Epidermal melanocyte (primary cell): ENCODE data around the gene MXD3.
"Not testable (repeated sequence)": the region's sequence is repeated elsewhere in the genome, so short reads cannot be mapped to it uniquely, and the experiment has no call there.

ENCODE experiments used
- DNase-seq: peaks from one replicate; pipeline ENCODE4 v3.0.0; 2011; ENCODE audit warnings: low spot score; ENCODE audit not compliant: insufficient read length

The MXD3 gene

DNA sequence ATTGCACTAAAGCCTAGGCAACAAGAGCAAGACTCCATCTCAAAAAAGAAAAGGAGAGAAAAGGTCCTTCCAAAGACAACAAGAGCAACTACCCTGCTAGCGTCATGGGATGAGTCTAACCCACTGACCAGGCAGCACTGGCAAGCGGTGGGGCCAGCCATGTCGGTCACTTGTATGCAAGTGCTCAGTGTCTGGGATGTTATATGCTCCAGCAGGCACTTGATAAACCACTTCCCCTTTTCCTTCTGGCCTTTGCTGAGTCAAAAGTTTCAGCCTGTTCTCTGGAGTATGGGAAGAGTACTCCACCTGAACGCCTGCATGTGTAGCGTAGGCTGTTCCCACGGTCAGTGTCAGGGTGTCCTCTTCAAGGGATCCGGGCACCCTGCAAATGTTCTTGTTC, 9.2 kb upstream of the MXD3 start:
- no peak for DNase-seq

DNA sequence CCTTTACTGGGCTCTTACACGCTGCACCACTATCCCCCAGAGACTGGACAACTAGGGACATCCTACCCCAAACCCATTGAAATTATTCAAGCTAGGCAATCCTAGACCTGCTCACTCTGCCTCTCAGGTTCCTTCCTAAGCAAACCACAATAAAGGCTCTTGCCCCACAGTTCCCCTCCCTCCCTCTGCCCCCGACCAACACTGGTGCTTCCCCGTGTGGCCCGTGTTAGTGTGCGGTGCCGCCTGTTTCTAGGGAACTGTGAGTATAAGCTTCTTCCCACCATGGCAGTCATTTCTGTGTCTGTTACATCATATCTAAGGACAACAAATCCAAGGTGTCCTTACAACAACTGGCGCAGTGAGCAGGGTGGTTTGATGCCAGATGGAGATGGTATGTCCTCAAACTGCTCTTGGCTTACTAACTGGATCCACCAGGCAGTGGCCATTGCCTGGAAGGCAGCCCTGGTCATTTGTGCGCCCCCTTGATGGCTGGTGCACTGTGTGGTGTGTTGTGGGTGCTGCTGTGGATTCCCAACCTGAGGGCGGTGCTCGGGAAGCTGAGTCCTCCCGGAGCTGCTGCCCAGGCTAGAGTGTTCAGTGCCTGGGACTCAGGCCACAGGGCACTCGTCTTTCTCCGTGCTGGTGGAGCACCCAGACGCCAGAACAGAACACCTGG, 8.4 kb upstream of the MXD3 start:
- no peak for DNase-seq

DNA sequence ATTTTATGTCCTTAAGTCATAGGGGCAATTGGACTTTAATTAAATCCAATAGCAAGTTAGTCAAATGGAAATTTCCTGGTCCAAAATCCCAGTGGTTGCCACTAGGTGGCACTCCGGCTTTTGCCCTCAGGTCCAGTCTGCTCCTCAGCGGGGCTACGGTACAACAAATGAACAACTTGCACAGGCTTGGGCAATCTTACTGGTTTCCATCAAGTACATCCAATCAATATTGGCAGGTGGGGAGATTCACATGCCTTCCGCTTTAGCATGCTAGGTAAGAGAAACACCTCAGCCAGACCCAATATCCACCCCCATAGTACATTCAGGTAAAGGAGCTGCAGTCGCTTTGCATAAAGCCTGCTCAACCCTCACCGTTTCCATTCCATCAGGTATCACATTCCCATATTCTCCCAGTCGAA, 6.3 kb upstream of the MXD3 start:
- DNase-seq, result peak; percentile 77

DNA sequence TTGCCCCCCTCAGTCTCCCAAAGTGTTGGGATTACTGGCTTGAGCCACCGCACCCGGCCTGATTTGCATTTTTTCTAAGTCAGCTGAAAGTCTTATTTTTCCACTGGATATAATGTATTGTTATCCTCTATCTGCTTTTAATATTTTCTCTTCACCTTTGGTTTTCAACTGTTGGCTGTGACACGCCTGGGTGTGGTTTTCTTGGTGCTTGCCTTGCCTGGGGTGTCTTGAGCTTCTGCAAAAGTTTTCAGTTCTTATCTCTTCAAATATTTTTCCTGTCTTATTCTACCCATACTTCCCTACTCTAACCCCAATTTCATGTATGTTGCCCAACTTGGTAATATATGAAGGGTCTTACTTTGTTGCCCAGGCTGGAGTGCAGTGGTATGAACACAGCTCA, 4.3 kb upstream of the MXD3 start:
- DNase-seq, result no peak

DNA sequence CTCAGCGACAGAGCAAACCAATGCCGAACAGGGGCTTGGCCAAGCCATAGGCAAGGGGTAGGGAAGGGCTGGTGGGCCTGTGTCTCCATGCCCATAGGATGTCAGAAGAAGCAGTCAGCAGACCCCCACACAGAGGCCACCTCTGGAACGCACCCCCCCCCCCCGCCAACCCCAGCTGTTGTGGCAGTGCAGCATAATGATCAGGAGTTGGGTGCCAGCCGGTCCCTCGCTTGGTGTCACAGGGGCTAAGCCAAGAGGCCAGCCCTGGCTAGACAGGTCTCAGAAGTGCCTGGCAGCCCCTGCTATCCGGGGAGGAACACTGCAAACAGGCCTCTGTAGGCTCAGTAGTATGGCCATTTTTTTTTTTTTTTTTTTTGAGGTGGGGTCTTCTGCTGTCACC, 3.7 kb upstream of the MXD3 start:
- DNase-seq, result no peak

DNA sequence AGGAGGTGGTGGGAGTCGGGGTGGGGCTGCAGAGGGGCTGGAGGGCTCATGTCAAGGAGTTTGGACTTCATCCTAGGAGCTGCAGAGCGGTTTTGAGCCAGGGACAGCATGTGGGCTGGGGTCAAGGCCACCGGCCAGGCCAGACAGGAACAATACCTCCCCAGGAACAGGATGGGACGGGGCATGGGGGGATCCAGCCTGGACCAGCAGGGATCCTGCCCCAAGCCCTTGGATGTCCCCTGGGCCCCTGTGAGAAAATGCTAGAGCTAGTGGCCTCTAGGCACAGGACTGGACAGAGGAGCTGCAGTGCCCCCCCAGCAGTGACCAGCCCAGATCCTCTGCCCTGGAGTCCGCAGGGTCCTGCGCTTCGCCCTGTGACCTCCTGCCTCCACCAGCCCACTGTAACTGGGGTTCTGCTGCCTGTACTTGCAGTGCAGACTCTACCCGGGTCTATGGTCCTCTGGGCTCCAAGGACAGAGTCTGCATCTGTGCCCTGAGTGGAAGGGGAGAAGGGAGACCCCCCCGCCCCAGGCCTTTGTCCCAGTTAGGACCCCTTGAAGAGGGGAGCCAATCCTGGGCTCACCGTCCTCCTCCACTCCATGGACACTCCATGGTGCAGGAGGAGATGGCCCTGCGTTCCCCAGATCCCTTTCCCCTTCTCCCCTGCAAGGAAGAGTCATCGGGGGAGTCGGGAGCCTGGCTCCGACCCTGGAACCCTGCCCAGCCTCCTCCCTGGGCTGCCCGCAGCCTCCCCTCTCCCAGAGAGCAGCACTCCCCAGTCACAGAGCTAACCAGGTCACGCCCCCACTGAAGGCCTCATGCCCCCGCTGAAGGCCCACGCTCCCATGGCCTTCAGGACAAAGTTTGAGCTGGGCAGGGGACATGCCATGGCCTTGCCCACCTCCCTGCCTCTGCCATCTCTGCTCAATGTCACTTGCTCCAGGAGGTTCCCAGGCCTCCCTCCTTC, 3.0 kb upstream of the MXD3 start:
- no peak for DNase-seq

DNA sequence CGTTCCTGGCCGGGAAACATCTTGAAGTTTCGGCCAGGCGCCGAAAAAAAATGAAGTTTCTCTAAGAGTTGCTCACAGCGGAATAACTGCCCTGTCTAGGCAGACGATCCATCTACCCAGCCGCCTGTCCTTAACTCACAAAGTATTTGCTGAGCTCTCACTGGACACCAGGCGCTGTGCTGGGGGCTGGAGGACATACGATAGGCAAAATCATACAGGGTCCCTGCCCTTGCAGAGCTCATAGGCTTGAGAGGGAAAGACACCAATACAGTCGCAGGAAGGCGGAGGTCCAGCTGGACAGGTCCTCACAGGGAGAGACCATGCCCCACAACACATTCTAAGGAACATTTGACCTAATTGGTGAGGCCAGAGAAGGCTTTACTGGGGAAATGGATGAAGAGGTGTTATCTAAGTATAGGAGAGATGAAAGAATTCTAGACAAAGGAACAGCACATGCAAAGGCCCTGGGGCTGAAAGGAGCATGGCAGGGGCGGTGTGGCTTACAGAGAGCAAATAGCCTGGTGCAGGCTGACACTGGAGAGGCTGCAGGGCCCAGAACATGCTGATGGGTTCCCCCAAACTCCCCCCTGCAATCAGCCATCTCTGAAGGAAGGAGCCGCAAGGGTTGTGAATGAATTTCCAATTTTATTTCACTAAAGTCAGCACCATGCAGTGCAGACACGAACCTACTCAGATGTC, 2.0 kb upstream of the MXD3 start:
- no peak for DNase-seq

DNA sequence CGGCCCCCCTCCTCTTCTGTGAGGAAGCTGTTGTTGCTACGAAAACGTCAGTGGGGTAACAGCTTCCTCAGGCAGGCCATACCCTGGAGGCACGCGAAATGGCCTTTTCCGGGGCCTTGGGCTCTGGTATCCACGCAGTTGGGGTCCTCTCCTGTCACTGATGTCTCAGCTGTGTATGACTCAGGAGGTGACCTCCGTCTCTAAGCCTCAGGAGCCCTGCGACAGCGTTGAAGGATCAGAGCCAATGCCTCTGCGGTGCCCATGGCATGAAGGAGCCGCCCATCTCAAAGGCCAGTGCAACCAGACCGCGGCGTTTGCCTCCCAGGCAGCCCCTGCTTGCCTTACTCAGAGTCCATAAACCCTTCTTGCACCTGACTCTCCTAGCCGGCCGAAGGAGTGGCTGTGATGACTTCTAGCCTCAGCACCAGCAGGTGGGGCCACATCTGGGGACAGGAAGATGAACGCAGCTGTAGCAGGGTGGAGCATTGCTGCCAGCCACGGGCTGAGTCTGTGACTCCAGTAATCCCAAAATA, 1.0 kb upstream of the MXD3 start:
- no peak for DNase-seq

DNA sequence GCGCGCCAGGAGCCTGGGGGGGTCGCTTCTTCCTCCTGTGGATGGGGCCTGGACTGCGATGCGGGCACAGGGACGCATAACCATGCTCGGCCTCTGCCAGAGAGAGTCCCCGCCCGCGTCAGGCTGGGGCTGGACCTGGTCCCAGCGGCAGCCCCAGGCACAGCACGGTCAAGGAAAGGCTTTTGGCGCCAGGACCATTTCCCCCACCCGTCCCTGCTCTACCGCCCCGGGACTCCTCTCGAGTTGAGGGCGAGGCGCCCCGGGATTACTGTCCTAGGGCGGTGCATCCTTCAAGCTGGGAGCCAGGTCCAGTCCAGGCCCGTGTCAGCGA, 341 bp downstream of the MXD3 start:
- DNase-seq, result no peak

DNA sequence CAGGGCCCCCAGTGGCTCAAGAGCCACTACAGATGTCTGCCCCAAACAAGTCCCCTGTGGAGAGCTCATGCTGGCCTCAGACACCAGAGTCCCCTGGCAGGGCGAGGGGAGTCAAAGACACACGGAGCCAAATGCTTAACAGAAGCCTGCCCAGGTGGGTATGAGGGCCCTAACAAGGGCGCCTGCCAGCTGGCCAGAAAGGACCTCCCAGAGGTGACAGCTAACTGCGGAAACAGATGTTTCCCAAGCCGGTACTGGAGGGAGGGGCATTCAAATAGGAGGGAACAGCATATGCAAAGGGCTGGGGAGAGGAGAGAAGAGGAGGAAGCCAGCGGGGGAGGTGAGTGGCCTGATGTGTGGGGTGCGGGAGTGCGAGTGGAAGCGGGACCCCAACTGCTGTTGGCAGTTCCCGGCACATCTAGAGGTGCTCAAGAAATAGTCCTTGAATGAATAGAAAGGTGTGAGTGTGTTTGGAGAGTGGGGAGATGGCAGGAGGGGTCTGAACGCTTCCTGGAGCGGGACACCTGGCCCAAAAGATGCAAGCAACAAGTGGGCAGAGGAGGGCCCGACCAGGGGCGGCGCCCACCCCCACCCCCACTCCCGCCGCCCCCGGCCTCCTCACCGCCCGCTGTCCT, 824 bp downstream of the MXD3 start:
- DNase-seq, result no peak

DNA sequence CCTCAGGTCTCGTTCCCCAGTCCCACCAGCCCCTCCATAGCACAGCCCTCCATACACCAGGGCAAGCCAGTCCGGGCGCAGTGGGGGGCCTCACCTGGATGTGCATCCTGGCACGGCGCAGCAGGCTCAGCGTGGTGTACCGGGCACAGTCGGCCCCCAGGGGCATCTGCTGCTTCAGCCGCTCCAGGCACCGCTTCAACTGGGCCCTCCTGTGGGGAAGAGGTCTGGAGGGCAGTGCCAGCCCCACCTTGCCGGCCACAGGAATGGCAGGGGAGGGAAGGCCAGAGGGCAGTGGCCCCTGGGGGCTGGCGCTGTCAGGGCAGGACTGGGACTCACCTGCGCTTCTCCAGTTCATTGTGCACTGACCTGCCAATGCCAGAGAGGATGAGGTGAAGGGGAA, 1.4 kb downstream of the MXD3 start:
- no peak for DNase-seq

DNA sequence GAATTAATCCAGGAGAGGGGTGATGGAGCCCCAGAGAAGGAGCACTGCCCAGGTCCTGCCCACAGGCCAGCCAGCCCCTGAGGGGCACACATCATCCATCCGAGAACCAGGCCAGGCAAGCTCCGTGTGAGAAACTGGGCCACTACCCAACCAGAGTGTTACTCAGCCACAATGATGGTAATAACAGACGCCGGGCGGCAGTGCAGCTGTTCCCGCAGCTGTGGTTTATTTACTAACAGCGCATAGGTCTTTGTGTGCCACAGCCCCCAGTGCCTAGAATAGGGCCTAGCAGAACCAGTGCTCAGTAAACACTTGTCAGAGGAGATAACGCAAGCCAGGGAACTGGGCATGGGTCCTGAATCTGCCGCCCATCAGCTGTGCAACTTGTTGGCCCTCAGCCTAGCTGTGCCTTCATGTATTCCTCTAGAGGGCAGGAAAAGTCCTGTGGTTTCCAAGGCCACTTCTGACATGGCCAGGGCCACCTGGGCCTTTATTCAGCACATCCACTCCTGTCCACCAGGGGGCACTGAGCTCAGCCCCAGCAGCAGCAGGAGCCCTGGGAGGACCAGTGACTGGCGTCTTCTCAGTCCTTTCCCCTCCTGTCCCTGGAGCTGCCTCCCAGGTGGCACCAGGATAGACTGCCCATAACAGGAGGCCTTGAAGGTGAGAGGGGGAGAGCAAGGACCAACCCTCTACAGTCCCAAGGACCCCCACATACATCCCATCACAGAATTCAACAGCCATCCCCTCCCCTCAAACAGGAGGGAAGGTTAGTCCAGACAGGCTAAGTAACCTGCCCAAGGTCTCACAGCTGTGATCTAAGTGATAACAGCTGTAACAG, 2.1 kb downstream of the MXD3 start:
- peak; percentile 53 for DNase-seq

DNA sequence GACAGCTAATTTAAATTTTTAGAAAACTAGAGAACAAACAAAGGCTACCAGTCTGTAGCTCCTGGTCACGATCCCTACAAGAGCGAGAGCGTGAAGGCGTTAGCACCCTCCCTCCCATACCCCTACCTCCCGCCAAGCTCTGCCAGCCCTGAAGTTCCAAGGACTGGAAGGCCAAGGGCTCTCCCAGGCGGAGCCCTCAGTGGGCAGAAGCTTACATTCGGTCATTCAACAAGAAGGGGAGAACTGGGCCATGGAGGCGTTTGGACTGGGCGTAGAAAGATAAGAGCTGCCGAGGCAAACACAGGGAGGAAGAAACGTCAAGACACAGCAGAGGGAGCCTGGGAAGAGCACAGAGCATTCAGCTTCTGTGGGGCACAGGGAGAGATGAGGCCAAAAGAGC, 3.0 kb downstream of the MXD3 start:
- DNase-seq, result no peak

DNA sequence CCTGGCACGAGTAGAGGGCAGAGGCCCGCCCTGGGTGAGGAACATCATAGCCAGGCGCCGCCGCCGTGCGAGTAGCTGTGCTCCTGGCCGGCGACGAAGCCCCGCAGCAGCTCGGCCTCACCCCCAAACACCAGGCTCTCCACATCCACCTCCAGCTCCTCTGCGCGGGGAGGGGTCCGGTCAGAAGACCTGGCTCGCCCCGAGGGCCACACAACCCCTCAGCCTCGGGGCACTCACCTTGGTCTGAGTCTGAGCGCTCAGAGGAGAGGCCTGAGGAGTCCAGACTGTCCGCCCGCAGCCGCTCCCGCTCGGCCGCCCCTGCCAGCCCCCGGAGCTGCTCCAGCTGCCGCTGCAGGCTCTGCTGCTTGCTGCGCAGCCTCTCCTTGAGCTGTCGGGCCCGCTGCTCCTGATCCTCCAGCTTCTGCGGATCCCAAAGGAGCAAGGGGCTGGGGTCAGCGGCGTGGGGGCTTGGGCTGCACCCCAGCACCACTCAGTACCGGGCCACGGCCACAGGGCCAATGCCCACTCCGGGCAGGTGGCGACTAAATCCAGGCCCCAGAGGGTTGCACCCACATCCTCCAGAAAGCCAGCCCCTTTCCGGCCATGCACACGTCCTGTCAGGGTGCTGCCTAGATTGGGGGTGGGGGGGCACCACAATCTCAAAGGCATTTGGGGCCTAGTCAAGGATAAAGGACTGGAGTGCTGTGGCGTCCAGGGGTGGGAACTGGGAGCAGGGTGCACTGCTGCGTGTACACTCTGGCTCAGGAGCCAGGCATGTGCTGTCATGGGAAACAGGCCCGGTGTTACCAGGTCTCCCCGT, 3.9 kb downstream of the MXD3 start:
- DNase-seq, result no peak

DNA sequence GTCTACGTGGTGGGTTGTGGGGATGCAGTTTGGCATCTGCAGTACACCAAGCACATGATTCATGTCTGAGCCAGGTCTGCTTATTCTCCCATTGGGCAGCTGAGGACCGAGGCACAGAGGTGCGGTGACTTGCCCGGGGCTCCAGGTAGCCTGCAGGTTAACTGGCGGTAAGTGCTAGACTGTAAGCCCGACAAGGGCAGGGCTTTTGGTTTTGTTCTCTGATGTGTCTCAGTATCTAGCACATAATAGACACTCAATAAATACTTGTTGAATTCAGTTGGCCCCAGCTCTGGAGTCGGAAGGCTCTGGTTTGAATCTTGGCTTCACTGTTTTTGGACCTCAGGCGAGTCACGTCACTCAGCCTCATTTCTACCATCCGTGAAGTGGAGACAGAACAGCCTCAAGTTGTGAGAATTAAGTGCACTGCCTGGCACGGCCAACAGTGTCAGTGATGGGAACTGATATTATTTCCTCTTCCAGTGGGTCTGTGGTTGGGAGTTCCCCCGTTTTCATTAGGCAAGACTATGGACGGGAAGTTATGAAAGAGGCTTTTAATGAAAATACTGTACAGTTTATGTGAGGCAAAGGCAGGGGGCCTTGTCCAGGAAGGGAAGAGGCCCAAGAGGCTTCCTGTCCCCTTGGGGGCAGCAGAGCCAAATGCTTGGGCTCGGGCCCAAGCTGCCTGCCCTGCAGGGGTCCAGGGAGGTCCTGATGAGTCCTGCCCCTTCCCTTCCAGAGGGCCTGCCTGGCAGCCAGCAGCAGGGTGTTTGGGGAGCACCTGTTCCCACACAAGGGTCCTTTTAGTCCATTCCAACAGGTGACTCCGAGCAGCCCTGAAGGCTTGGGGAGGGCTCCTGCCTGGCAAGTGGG, 4.8 kb downstream of the MXD3 start:
- DNase-seq, result no peak

DNA sequence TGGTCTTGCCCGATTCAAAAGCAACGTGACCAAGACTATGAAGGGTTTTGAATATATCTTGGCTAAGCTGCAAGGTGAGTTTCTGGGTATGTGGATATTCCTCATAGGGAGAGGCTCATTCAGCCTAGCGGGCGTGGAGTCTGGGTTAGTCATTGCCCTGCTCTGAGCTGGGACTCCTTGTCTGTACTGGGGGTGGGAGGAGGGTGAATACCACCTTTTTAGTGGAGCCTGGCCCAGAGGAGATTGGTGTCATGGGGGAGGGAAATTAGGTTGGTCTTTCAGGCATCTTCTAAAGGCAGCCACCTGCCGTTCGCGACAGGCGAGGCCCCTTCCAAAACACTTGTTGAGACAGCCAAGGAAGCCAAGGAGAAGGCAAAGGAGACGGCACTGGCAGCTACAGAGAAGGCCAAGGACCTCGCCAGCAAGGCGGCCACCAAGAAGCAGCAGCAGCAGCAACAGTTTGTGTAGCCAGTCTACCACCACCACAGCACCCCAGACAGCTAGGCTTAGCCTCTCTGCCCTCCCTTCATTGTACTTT, 5.5 kb downstream of the MXD3 start:
- not testable (repeated sequence) for DNase-seq

DNA sequence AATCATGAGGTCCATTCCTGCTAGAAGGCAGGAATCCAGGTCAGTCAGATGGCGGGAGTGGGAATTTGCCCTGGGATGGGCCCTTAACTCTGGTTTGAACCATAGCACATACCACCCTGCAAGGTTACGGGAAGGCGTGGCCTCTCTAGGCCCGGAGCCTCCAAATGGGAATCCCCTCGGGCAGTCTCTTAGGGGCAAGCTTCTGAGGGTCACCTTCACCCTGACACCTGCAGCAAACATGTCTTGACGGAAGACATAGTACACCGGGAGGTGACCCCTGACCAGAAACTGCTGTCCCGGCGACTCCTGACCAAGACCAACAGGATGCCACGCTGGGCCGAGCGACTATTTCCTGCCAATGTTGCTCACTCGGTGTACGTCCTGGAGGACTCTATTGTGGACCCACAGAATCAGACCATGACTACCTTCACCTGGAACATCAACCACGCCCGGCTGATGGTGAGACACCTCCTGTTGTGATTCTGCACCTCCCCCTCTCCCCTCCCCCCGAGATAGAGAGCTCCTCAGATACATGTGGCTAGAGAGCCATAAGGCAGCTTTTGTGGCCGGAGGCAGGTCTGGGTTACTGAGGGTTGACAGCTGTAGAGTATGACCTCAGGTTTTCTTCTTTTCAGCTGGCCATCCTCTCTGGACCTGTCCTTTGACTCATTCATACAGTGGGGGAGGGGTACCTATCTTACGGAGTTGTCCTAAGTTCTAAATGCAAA, 7.1 kb downstream of the MXD3 start:
- DNase-seq, result no peak

DNA sequence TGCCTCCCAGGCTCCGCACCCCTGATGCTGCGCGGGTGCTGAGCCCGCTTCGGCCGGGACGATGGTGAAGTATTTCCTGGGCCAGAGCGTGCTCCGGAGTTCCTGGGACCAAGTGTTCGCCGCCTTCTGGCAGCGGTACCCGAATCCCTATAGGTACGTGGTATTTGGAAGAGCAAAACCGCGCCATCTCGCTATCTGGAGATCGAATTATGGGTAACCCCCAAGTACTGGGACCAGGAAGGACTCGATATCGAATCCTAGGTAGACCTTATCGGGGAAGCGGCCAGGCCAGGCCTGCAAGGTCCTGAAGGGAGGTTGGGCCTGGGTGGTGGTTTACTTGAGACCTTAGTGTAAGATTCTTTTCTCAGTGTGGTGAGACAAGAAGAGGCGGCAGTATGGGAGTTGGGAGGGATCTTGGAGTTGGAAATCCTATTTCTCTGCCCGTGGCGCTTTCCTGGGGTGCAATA, 7.7 kb downstream of the MXD3 start:
- no peak for DNase-seq
